Midbrain (tissue), 1 donor: ENCODE data around the gene MRPL4.
"Not testable (repeated sequence)": the region's sequence is repeated elsewhere in the genome, so short reads cannot be mapped to it uniquely, and the experiment has no call there.

Experiments used
- DNase-seq: peaks from one replicate; lab custom pipeline; 2025; lab: John Stamatoyannopoulos, UW

MRPL4 gene

GRCh38 chr19:10260141-10260584 is 8.1 kb downstream of the MRPL4 start:
- DNase-seq: no peak

GRCh38 chr19:10262771-10263170 is 10.8 kb downstream of the MRPL4 start:
- no peak for DNase-seq

- no peak for DNase-seq
These were observed 14.7 kb downstream of the MRPL4 start for GRCh38 chr19:10266706-10267105.

- no peak for DNase-seq
These were observed 16.1 kb downstream of the MRPL4 start for GRCh38 chr19:10268071-10268470.

GRCh38 chr19:10269333-10270179 is 17.5 kb downstream of the MRPL4 start:
- peak; percentile 67 for DNase-seq

- DNase-seq: no peak
These were observed 18.2 kb downstream of the MRPL4 start for GRCh38 chr19:10270180-10270615.

GRCh38 chr19:10270616-10271394 is 18.8 kb downstream of the MRPL4 start, which contains the start of gene ICAM1:
ICAM1 (plus strand) TSS chr19:10271120; CDS start chr19:10271160, 40 bp downstream.
- DNase-seq: no peak

GRCh38 chr19:10271543-10272086 is 19.6 kb downstream of the MRPL4 start:
- DNase-seq: no peak

GRCh38 chr19:10274589-10274988 is 22.6 kb downstream of the MRPL4 start:
- DNase-seq: no peak

GRCh38 chr19:10277795-10278589 is 26.0 kb downstream of the MRPL4 start:
- no peak for DNase-seq

- DNase-seq: no peak
These were observed 26.9 kb downstream of the MRPL4 start for GRCh38 chr19:10278935-10279334.

GRCh38 chr19:10279737-10280442 is 27.9 kb downstream of the MRPL4 start:
- no peak for DNase-seq

GRCh38 chr19:10282043-10282442 is 30.0 kb downstream of the MRPL4 start:
- not testable (repeated sequence) for DNase-seq

GRCh38 chr19:10283301-10284064 is 31.5 kb downstream of the MRPL4 start:
- DNase-seq: no peak

- DNase-seq: no peak
These were observed 32.3 kb downstream of the MRPL4 start for GRCh38 chr19:10284065-10284959.

GRCh38 chr19:10284960-10285278 is 32.9 kb downstream of the MRPL4 start:
- no peak for DNase-seq

- DNase-seq: no peak
These were observed 33.4 kb downstream of the MRPL4 start for GRCh38 chr19:10285393-10285792.

- no peak for DNase-seq
These were observed 35.1 kb downstream of the MRPL4 start, which contains the start of gene ICAM4 for GRCh38 chr19:10286803-10287737. ICAM4 (plus strand) TSS chr19:10286955; CDS start chr19:10287013, 58 bp downstream.
